ENCODE measurements around the gene SPN.
"Not testable (repeated sequence)": the region's sequence is repeated elsewhere in the genome, so short reads cannot be mapped to it uniquely, and the experiment has no call there.

Gene SPN

GRCh38 chr16:29665294-29666077 lies 2.4 kb downstream of the SPN start:
- Histone ChIP-seq H3K4me3 (ENCODE audit: low read length) (no peak overlapping the region), H3K79me2 (ENCODE audit: low read length) (no peaks in the 10 kb centered on the region), H3K36me3 (replicated peaks; ENCODE audit: insufficient read depth, low read length) (no peaks in the 10 kb centered on the region), H3K9me3 (replicated peaks; ENCODE audit: insufficient read depth, low read length) (no peaks in the 10 kb centered on the region), H2AFZ (ENCODE audit: low read length) (no peak overlapping the region), H3K27ac (ENCODE audit: low read length) (no peak overlapping the region), H4K20me1 (ENCODE audit: insufficient read depth, low read length) (no peaks in the 10 kb centered on the region), H3K4me1 (ENCODE audit: low read length) (peaks cover 16% of the 10 kb centered on the region; the same call in 1 of the 2 replicates), H3K9me2 (replicated peaks; ENCODE audit: insufficient read depth, low read length) (no peaks in the 10 kb centered on the region), H3K9ac (ENCODE audit: low read length) (no peak overlapping the region), H3K27me3 (replicated peaks; ENCODE audit: insufficient read depth, low read length) (no peaks in the 10 kb centered on the region), H3K4me2 (ENCODE audit: low read depth, low read length) (peak overlapping the region; percentile 7; the same call in 1 of the 2 replicates), H3F3A (ENCODE audit: insufficient read depth, low read length) (peaks cover 5% of the 10 kb centered on the region; the same call in 1 of the 2 replicates)
- DNase-seq = no peak
- TF ChIP-seq EZH2phosphoT487 (IDR thresholded peaks at IDR 0.05; ENCODE audit: low read length) = no peak
- TF ChIP-seq CTCF (IDR thresholded peaks at IDR 0.05; ENCODE audit: low read length) = no peak
- TF ChIP-seq EZH2 (optimal IDR thresholded peaks at IDR 0.05; ENCODE audit: low read depth, low read length) = no peak

GRCh38 chr16:29667322-29667610 lies 4.2 kb downstream of the SPN start:
- H3K79me2 ChIP-seq (ENCODE audit: low read length); H3K9ac ChIP-seq (ENCODE audit: low read length); H3K9me3 ChIP-seq (replicated peaks; ENCODE audit: insufficient read depth, low read length); H2AFZ ChIP-seq (ENCODE audit: low read length); H3K27ac ChIP-seq (ENCODE audit: low read length); H3K4me1 ChIP-seq (ENCODE audit: low read length); H3K9me2 ChIP-seq (replicated peaks; ENCODE audit: insufficient read depth, low read length); H3K27me3 ChIP-seq (replicated peaks; ENCODE audit: insufficient read depth, low read length); H3F3A ChIP-seq (ENCODE audit: insufficient read depth, low read length); H3K36me3 ChIP-seq (replicated peaks; ENCODE audit: insufficient read depth, low read length); H4K20me1 ChIP-seq (ENCODE audit: insufficient read depth, low read length); DNase-seq; H3K4me2 ChIP-seq (ENCODE audit: low read depth, low read length); H3K4me3 ChIP-seq (ENCODE audit: low read length): not testable (repeated sequence)

- H3K27me3 ChIP-seq (replicated peaks; ENCODE audit: insufficient read depth, low read length) = no peaks in the 10 kb centered on the region
- TF ChIP-seq EZH2 (optimal IDR thresholded peaks at IDR 0.05; ENCODE audit: low read depth, low read length) = no peak
- TF ChIP-seq CTCF (IDR thresholded peaks at IDR 0.05; ENCODE audit: low read length) = no peak
- no peak for TF ChIP-seq EZH2phosphoT487 (IDR thresholded peaks at IDR 0.05; ENCODE audit: low read length)
- no peak overlapping the region for H3K4me3 ChIP-seq (ENCODE audit: low read length)
- H3K4me2 ChIP-seq (ENCODE audit: low read depth, low read length) = no peak overlapping the region
- DNase-seq = no peak
- H3K27ac ChIP-seq (ENCODE audit: low read length) = no peak overlapping the region
- H3K9me2 ChIP-seq (replicated peaks; ENCODE audit: insufficient read depth, low read length) = no peaks in the 10 kb centered on the region
- H4K20me1 ChIP-seq (ENCODE audit: insufficient read depth, low read length) = no peaks in the 10 kb centered on the region
- H3K36me3 ChIP-seq (replicated peaks; ENCODE audit: insufficient read depth, low read length) = no peaks in the 10 kb centered on the region
- H2AFZ ChIP-seq (ENCODE audit: low read length) = no peak overlapping the region
- H3K9me3 ChIP-seq (replicated peaks; ENCODE audit: insufficient read depth, low read length) = no peaks in the 10 kb centered on the region
- 0 out of 2 replicates have a peak, but pooled peaks cover under 1% of the 10 kb centered on the region for H3K4me1 ChIP-seq (ENCODE audit: low read length)
- H3K79me2 ChIP-seq (ENCODE audit: low read length) = no peaks in the 10 kb centered on the region
- no peak overlapping the region for H3K9ac ChIP-seq (ENCODE audit: low read length)
- H3F3A ChIP-seq (ENCODE audit: insufficient read depth, low read length) = no peaks in the 10 kb centered on the region
Measured at GRCh38 chr16:29667755-29668154, 4.7 kb downstream of the SPN start.

GRCh38 chr16:29668267-29668666 lies 5.2 kb downstream of the SPN start:
- Histone ChIP-seq H3K79me2 (ENCODE audit: low read length) (no peaks in the 10 kb centered on the region), H3K9me3 (replicated peaks; ENCODE audit: insufficient read depth, low read length) (no peaks in the 10 kb centered on the region), H3K4me1 (ENCODE audit: low read length) (no peaks in the 10 kb centered on the region), H2AFZ (ENCODE audit: low read length) (no peak overlapping the region), H3K36me3 (replicated peaks; ENCODE audit: insufficient read depth, low read length) (no peaks in the 10 kb centered on the region), H3K4me2 (ENCODE audit: low read depth, low read length) (no peak overlapping the region), H3K4me3 (ENCODE audit: low read length) (no peak overlapping the region), H3K27me3 (replicated peaks; ENCODE audit: insufficient read depth, low read length) (no peaks in the 10 kb centered on the region), H3K9me2 (replicated peaks; ENCODE audit: insufficient read depth, low read length) (no peaks in the 10 kb centered on the region), H3F3A (ENCODE audit: insufficient read depth, low read length) (no peaks in the 10 kb centered on the region), H3K9ac (ENCODE audit: low read length) (no peak overlapping the region), H3K27ac (ENCODE audit: low read length) (no peak overlapping the region), H4K20me1 (ENCODE audit: insufficient read depth, low read length) (no peaks in the 10 kb centered on the region)
- TF ChIP-seq CTCF (IDR thresholded peaks at IDR 0.05; ENCODE audit: low read length) (no peak), EZH2 (optimal IDR thresholded peaks at IDR 0.05; ENCODE audit: low read depth, low read length) (no peak), EZH2phosphoT487 (IDR thresholded peaks at IDR 0.05; ENCODE audit: low read length) (no peak)
- DNase-seq = no peak
